Tibial nerve (tissue), 4 donors: ENCODE data around the gene GARS1. TPM values are rescaled to one million over a fixed set of nuclear protein-coding genes. Genes with fewer than 3 reads are reported as not detected.

Experiments
- DNase-seq, 2 donors: peaks; one replicate each; pipeline ENCODE4 v3.0.0-alpha.2; 2019; ENCODE audit warnings: low spot score in 2 of 2
- H3K27ac ChIP-seq, 4 donors: fragments of 200-600 bp; sonication (generic) in 3 of 4; one replicate each; pipeline ENCODE4 v1.5.1; 2017 to 2019; ENCODE audit warnings: mild to moderate bottlenecking in 1 of 4
- H3K27me3 ChIP-seq, 2 donors: fragments of 200-600 bp; sonication (generic) in 1 of 2; one replicate each; pipeline versions ENCODE4 v1.5.1 to v1.6.0; 2017 to 2019
- H3K36me3 ChIP-seq, 3 donors: fragments of 200-600 bp; sonication (generic); one replicate each; pipeline ENCODE4 v1.5.1; 2018 to 2019
- H3K4me1 ChIP-seq, 4 donors: fragments of 200-600 bp; sonication (generic) in 3 of 4; one replicate each; pipeline ENCODE4 v1.5.1; 2017 to 2019
- H3K4me3 ChIP-seq, 4 donors: fragments of 200-600 bp; sonication (generic) in 3 of 4; one replicate each; pipeline ENCODE4 v1.5.1; 2017 to 2019; ENCODE audit warnings: mild to moderate bottlenecking in 1 of 4, moderate library complexity in 1 of 4
- H3K9me3 ChIP-seq, 4 donors: fragments of 200-600 bp; sonication (generic) in 3 of 4; one replicate each; pipeline ENCODE4 v1.5.1; 2017 to 2019
- CTCF ChIP-seq, 5 experiments: fragments of 200-600 bp in 3 of 5; fragments of 450-650 bp in 2 of 5; sonication (generic) in 3 of 5; IDR thresholded peaks; one replicate each; pipeline ENCODE4 v1.5.1; 2016 to 2019; ENCODE audit warnings: antibody characterized with exemption in 5 of 5, mild to moderate bottlenecking in 3 of 5, moderate library complexity in 2 of 5
- EP300 ChIP-seq, 2 donors: sonication (generic); formaldehyde crosslinking; IDR thresholded peaks; one replicate each; pipeline ENCODE4 v1.6.1; 2017; ENCODE audit warnings: antibody characterized with exemption in 2 of 2, mild to moderate bottlenecking in 1 of 2
- POLR2A ChIP-seq, 2 donors: fragments of 450-650 bp; IDR thresholded peaks; one replicate each; pipeline ENCODE4 v1.6.1; 2017; ENCODE audit warnings: antibody characterized with exemption in 2 of 2, mild to moderate bottlenecking in 2 of 2, moderate library complexity in 2 of 2
- WGBS, 2 donors: methylation state at CpG; one replicate each; pipeline ENCODE4 v1.1.5; 2018; 5-methylcytosine and 5-hydroxymethylcytosine counted together
- total RNA-seq, 4 donors: library from RNA; depleted of rRNA; stranded (reverse); fragments of >200 nt; gene quantifications; one replicate each; pipeline ENCODE4 v1.1.0, GENCODE V29; 2016

Gene GARS1
- total RNA-seq, 4 donors from 2014 or later: 36.9 to 61.1 (median 55.9) TPM

DNA sequence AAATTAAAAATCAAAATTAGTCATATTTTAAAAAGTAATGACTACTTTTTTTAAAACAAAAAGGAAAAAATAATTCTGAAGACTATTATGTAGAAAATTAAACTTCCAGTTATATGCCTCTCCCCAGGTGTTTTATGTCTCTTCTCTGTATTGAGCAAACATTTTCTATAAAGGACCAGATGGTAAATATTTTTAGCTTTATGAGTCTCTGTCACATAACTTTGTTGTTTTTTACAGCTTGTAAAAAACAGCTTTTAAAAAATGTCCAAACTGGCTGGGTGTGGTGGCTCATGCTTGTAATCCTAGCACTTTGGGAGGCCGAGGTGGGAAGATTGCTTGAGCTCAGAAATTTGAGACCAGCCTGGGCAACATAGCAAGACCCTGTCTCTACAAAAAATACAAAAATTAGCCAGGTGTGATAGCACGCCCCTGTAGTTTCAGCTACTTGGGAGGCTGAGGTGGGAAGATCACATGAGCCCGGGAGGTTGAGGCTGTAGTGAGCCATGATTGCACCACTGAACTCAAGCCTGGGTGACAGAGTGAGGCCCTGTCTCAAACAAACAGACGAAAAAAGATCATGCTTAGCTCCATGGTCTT, 23.5 kb downstream of the GARS1 start:
- H3K27ac ChIP-seq: no peak overlapping the region
- H3K36me3 ChIP-seq: peaks cover 0 to 87% (median 36%) of the 10 kb centered on the region in 3 donors
- 94 to 95% methylated on average over 4 of the region's 4 CpGs for WGBS, 2 donors
- H3K4me3 ChIP-seq: no peak overlapping the region
- TF ChIP-seq POLR2A (IDR thresholded peaks at IDR 0.05) (no peak), CTCF (IDR thresholded peaks at IDR 0.05) (no peak), EP300 (IDR thresholded peaks at IDR 0.05) (no peak)
- no peaks in the 10 kb centered on the region for H3K4me1 ChIP-seq
- DNase-seq: no peak
- H3K27me3 ChIP-seq: no peaks in the 10 kb centered on the region
- no peaks in the 10 kb centered on the region for H3K9me3 ChIP-seq

DNA sequence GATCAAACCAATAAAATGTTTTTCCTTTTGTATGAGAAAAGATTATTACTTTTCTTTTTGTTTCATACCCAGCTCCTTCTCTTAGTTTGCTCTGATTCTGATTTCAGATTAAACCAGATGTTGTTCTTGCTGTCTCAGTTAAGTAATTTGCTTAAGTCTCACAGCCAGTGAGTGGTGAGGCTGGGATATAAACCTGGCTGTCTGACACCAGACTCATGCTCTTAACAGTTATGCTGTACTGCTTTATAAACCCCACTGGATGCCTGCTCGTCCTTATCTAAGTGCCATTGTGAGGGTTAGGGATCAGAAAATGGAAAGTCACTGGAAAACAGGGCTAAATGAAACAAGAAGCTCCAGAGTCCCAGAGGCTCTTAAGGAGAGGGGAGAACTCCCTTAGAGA, 24.3 kb downstream of the GARS1 start:
- H3K36me3 ChIP-seq: peaks cover 0 to 83% (median 33%) of the 10 kb centered on the region in 3 donors
- H3K27me3 ChIP-seq: no peaks in the 10 kb centered on the region
- no peaks in the 10 kb centered on the region for H3K9me3 ChIP-seq
- H3K4me3 ChIP-seq: no peak overlapping the region
- 84 to 85% methylated on average over 1 of the region's 1 CpG for WGBS, 2 donors
- TF ChIP-seq CTCF (IDR thresholded peaks at IDR 0.05): no peak
- TF ChIP-seq POLR2A (IDR thresholded peaks at IDR 0.05): no peak
- TF ChIP-seq EP300 (IDR thresholded peaks at IDR 0.05): no peak
- H3K4me1 ChIP-seq: no peaks in the 10 kb centered on the region
- DNase-seq: no peak
- no peak overlapping the region for H3K27ac ChIP-seq

GRCh38 chr7:30625283-30625682, 30.6 kb downstream of the GARS1 start:
- Histone ChIP-seq H3K4me1 (no peaks in the 10 kb centered on the region), H3K36me3 (peaks cover 0 to 94% (median 24%) of the 10 kb centered on the region in 3 donors), H3K27ac (no peak overlapping the region), H3K27me3 (no peaks in the 10 kb centered on the region), H3K9me3 (no peaks in the 10 kb centered on the region), H3K4me3 (no peak overlapping the region)
- no peak for DNase-seq
- TF ChIP-seq CTCF (IDR thresholded peaks at IDR 0.05) (no peak), POLR2A (IDR thresholded peaks at IDR 0.05) (no peak), EP300 (IDR thresholded peaks at IDR 0.05) (no peak)
- WGBS, 2 donors: 79 to 89% methylated on average over 1 of the region's 1 CpG

GRCh38 chr7:30627026-30627425, 32.3 kb downstream of the GARS1 start:
- H3K27ac ChIP-seq: no peak overlapping the region
- H3K4me3 ChIP-seq: no peak overlapping the region
- 92 to 93% methylated on average over 4 of the region's 4 CpGs for WGBS, 2 donors
- H3K36me3 ChIP-seq: peaks cover 0 to 94% (median 22%) of the 10 kb centered on the region in 3 donors
- H3K4me1 ChIP-seq: no peaks in the 10 kb centered on the region
- H3K27me3 ChIP-seq: no peaks in the 10 kb centered on the region
- H3K9me3 ChIP-seq: no peaks in the 10 kb centered on the region
- DNase-seq: no peak
- TF ChIP-seq EP300 (IDR thresholded peaks at IDR 0.05) (no peak), CTCF (IDR thresholded peaks at IDR 0.05) (no peak), POLR2A (IDR thresholded peaks at IDR 0.05) (no peak)

GRCh38 chr7:30630986-30631385, 36.3 kb downstream of the GARS1 start:
- no peak for TF ChIP-seq EP300 (IDR thresholded peaks at IDR 0.05)
- WGBS, 2 donors: 95 to 96% methylated on average over 4 of the region's 4 CpGs
- Histone ChIP-seq H3K27ac (no peak overlapping the region), H3K4me3 (no peak overlapping the region), H3K4me1 (no peaks in the 10 kb centered on the region), H3K36me3 (peaks cover 0 to 100% (median 17%) of the 10 kb centered on the region in 3 donors), H3K9me3 (no peaks in the 10 kb centered on the region), H3K27me3 (no peaks in the 10 kb centered on the region)
- DNase-seq: no peak
